Hematopoietic multipotent progenitor cell treated with erythropoietin and hydrocortisone succinate and interleukin-3 and kit ligand, for 6 days (in vitro differentiated cells): Measurements from ENCODE around the gene FCAMR.

ENCODE experiments used
- DNase-seq: peaks from one replicate; pipeline ENCODE4 v3.0.0-alpha.2; 2015

Gene FCAMR

GRCh38 chr1:206998816-206999215 lies 28.6 kb upstream of the FCAMR start:
- DNase-seq: no peak

- no peak for DNase-seq
Observed at GRCh38 chr1:206992790-206993189, 22.5 kb upstream of the FCAMR start.

- DNase-seq: no peak
Observed at GRCh38 chr1:206987873-206988272, 17.6 kb upstream of the FCAMR start.

- DNase-seq: no peak
Observed at GRCh38 chr1:206986885-206987284, 16.6 kb upstream of the FCAMR start.

- no peak for DNase-seq
Observed at GRCh38 chr1:206986402-206986801, 16.1 kb upstream of the FCAMR start.

DNA sequence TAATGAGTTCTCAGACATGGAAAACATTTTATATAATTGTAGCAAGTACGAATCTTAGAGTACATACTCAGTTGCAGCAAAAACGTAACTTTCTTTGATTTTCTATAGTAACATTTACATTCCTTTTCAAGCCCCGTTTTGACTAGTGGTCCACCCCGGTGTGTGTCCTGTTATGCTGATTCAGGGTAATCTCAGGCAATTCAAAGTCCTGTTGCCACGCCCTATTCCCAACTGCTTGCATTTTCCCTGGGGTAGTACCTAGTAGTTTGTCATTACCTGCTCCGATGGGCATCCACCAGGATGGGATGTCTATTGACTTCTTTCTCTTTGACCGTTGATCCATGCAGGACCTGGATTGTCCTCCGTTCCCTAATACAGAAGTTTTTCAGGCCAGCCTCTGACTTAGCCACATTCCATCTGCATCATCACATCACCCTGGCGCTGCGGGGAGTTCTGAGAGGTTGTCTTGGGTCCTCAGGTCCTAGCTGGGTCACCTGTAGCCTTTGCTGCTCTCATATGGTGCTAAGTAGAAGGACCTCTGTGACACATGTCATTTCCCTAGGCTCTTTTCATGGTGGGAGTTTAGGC lies 15.0 kb upstream of the FCAMR start:
- DNase-seq: no peak

GRCh38 chr1:206982216-206982615 lies 12.0 kb upstream of the FCAMR start:
- DNase-seq: peak; percentile 83

DNA sequence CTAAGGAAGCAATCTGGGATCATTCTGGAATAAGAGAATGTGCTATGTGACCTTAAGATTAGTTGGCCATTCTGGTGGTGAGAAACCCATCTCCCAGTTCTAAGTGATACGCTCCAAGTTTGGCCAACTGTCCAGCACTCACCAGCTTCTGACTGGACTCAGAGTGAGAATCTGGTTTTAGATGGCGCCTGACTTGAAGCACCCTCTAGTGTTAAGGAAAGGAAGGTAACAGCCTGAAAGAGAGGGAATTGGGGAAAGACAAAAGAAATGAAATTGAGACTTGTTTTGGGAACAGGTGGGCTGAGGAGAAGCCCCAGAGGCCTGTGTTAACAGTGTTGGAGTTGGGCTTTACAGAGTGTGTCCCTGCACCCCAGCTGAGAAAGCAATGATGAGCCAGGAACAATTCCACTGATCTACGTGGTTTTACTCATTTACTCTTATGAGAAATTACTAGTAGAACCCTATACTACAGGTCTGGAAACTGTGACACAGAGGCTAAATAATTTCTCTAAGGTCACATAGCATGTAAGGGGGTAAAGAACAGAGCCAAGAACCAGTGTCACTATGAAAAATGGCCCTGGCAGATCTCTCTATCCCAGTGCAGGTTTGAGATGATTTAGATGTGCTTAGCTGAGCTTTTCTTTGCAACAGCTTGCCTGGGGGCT lies 9.3 kb upstream of the FCAMR start:
- DNase-seq: peak; percentile 32

- no peak for DNase-seq
Observed at GRCh38 chr1:206978259-206978658, 8.0 kb upstream of the FCAMR start.

DNA sequence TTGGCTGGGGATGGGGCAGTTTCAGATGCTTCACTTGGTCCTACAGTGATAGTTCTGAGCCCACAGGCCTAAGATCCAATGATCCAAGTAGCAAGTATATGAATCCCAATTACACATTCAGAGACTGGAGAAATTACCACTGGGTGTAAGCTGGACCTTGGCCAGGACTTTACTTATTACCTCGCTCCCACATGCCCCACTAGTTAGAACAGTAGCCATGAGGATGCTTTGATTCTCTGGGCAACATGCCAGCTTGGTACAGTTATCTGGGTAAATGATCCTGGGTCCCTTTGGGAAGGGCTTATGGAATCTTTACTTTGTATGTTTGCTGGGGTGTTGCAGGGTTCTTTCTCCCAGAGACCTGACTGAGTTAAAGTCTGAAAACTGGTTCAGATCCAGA lies 5.0 kb upstream of the FCAMR start:
- peak; percentile 15 for DNase-seq

DNA sequence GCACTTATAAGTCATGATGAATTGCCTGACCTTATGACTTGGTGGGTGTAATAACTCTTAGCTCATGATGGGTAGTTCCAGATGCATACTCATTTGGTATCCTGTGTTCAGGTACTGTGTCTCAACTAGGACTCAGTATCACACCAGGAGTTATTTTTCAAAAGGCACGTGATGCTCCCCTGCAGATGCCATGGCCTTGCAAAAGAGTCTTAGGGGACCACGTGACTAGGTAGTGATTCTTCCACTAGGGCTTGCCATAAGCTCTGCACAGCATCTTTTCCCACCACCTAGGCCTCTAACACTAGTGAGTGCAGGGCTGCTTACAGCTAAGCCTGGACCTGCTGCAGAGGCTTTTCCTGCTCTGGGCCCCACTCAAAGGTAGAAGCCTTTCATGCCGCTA lies 3.9 kb upstream of the FCAMR start:
- DNase-seq: no peak

DNA sequence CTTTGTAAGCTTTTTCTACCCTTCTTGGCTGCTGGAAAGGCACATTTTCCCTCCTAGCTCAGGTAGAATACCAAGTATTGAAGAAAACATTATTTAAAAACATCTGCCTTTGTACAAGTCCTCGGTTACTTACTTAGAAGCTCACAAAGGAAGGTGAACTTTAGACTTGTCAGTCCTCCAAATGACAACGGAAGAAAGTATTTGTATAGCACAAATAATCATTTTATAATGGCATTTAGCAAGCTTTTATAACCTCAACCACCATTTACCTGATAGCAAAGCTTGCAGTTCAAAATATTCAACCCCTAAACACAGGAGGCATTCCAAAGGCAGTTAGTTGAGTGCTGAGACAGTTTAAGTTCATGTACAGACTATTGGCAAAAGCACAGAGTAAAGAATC lies 2.5 kb upstream of the FCAMR start:
- DNase-seq: no peak

- DNase-seq: no peak
Observed at GRCh38 chr1:206971029-206971655, 882 bp upstream of the FCAMR start.

DNA sequence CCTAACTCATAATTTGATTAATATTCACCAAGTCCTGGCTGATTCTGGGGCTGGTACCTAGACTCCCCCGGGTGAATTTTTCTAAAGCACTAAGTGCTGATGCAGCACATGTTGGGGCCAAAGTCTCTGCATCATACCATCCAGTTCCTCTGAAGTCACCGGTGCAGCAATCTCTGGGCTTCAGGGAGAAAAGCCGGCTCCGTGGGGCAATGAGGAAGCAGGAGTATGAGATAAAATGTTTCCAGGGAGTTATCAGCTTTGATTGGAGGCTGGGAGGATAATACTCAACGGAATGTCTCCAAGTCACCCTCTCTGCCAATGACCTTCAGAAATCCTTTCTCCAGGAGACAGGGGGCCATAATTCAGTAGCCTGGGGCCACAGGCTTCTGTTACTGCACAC lies 1.2 kb downstream of the FCAMR start:
- DNase-seq: no peak

DNA sequence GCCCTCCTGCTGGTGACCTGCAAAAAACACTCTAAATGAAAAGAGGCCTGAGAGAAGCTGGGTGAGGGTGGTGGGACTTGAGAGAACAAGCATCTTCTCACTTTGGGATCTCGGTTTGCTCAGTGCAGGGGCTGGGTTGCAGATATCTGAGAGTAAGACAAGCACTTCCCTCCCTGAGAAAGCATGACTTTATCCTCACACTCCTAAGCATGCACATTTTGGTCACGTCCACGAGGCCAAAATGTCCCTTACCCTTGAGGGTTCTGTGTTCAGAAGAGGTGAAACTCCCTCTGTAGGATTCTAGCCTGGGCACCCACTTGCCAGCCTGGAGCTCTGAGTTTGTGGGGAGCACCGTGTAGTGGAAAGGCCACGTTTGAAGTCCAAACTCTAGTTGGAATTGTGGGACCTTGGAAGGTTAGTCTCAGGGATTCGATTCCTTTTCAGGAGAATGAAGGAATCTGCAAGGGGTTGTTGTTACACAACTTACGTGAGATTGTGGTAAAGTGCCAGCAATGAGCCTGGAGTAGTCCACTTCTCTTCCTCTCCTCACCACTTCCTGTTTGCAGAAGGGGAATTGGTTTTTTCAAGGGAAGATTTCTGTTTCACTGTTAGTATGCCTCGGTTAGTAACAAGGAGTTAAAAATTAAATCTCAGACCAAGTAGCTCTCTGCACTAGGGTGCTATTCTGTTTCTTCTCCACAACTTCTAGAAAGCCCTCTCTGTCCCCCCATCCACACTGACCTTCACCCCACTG lies 3.0 kb downstream of the FCAMR start:
- peak; percentile 43 for DNase-seq

DNA sequence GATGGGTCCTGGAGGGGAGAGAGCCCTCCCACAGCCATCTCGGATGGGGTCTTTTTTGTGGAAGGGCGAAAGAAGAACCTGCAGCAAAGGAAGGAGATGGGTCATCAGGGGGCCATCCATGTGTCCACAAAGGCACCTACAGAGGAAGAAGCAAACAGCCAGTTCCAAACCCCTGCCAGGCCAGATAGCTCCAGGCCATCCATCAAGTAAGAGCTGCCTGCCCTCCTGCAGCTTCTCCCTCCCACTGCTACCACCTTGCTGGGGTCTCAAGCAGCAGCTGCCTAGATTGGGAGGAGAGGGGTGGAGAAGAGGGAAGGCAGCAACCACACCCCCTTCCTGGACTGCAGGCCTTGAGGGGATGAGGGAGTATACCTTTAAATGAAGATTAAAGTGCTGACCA lies 4.5 kb downstream of the FCAMR start:
- no peak for DNase-seq

- DNase-seq: no peak
Observed at GRCh38 chr1:206963740-206964139, 6.5 kb downstream of the FCAMR start.

DNA sequence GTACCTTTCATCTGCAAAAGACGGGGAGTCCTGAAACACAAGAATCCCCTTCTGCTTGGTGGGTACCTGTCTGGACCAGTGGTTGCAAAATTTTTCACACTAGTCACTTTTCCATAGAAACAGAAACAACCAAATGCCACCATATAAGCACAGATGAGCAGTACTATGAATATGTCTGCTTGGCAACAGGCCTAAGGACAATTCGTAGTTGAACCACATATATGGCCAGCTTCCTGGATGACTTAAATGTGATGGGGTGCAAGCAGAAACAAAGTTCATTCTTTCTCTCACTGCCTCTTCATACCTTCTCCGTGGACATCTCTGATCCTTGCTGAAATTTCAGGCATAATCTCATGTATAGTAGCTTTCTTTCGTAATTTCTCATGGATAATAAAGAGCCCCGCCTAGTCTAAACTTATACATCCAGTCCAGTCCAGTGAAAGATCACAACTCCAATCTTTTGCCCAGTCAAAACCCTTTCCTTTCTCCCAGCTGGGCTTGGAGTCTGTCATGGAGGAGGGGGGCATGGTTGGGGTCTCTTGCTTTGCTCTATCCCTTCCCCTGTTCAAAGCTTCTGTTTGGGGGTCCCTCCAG lies 7.0 kb downstream of the FCAMR start:
- DNase-seq: no peak

- no peak for DNase-seq
Observed at GRCh38 chr1:206962272-206962671, 8.0 kb downstream of the FCAMR start.

- DNase-seq: no peak
Observed at GRCh38 chr1:206961668-206962067, 8.6 kb downstream of the FCAMR start.

- no peak for DNase-seq
Observed at GRCh38 chr1:206960676-206961386, 9.4 kb downstream of the FCAMR start.

DNA sequence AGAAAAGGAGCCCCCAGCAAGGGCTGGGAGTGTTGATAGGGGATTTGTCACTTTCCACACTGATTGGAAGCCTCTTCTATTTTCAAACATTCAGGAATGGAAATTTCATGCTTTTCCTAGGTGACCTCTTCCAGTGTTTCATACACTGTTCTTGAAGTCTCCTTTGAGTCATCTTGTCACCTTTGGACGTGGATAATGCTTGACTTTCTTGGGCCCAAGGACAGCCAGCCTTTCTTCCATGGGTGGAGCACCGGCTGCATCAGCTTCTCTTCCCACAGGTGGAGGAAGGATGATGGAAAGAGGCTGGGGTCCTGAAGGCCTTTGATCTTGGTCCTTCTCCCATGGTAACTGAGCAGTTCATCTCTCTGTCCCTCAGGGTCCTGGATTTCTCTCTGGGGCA lies 12.1 kb downstream of the FCAMR start:
- no peak for DNase-seq

DNA sequence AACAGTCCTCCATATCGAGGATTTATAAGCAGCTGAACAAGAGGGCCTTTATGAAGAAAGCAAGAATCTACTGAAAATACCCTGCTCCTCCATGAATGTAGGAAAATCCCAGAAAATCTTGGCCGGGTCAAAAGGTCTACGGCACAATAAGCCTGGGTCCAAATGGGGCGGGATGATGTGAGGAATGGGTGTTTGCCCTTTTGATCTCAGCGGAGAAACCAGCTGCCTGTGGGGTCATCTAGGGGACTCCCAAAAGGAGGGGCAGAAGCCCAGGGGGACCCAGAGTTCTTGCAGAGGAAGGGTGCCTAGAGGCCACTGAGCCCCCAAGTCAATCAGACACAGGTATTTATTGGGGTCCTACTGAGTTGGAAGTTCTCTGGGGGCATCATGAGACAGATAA lies 12.6 kb downstream of the FCAMR start:
- DNase-seq: no peak
